Smooth muscle cell (in vitro differentiated cells): Measurements from ENCODE around the gene SPRYD7. TPM values are rescaled to one million over a fixed set of nuclear protein-coding genes. Genes with fewer than 3 reads are reported as not detected.

Experiments
- DNase-seq: peaks from one replicate; lab custom pipeline; 2025; ENCODE audit not compliant: unreplicated experiment; lab: John Stamatoyannopoulos, UW
- H2AFZ ChIP-seq: fragments of 200-600 bp; sonication (generic); 2 replicates; pipeline ENCODE4 v1.6.0; 2016; ENCODE audit warnings: antibody characterized with exemption, low read depth, mild to moderate bottlenecking
- H3F3A ChIP-seq: fragments of 200-600 bp; sonication (generic); 2 replicates; pipeline ENCODE4 v1.6.0; 2017; ENCODE audit warnings: antibody characterized with exemption, low read depth
- H3K27ac ChIP-seq: fragments of 200-600 bp; sonication (generic); 2 replicates; pipeline ENCODE4 v1.5.1; 2016; ENCODE audit warnings: low read depth, mild to moderate bottlenecking
- H3K27me3 ChIP-seq: fragments of 200-600 bp; sonication (generic); 2 replicates; pipeline ENCODE4 v1.6.1; 2016; ENCODE audit warnings: low read depth, mild to moderate bottlenecking
- H3K36me3 ChIP-seq: fragments of 200-600 bp; sonication (generic); 2 replicates; pipeline ENCODE4 v1.5.1; 2016; ENCODE audit warnings: low read depth
- H3K4me1 ChIP-seq: fragments of 200-600 bp; sonication (generic); 2 replicates; pipeline ENCODE4 v1.5.1; 2016; ENCODE audit warnings: low read depth
- H3K4me2 ChIP-seq: fragments of 200-600 bp; sonication (generic); 2 replicates; pipeline ENCODE4 v1.6.0; 2016; ENCODE audit warnings: mild to moderate bottlenecking
- H3K4me3 ChIP-seq: fragments of 200-600 bp; sonication (generic); 2 replicates; pipeline ENCODE4 v1.5.1; 2016; ENCODE audit warnings: mild to moderate bottlenecking
- H3K79me2 ChIP-seq: fragments of 200-600 bp; sonication (generic); 2 replicates; pipeline ENCODE4 v1.6.0; 2016; ENCODE audit warnings: low read depth, mild to moderate bottlenecking
- H3K9ac ChIP-seq: fragments of 200-600 bp; sonication (generic); 2 replicates; pipeline ENCODE4 v1.6.0; 2016; ENCODE audit warnings: low read depth
- H3K9me3 ChIP-seq: fragments of 200-600 bp; sonication (generic); replicated peaks from 2 replicates; pipeline ENCODE4 v1.5.1; 2016; ENCODE audit warnings: low read depth
- H4K20me1 ChIP-seq: fragments of 200-600 bp; sonication (generic); 2 replicates; pipeline ENCODE4 v1.6.0; 2016; ENCODE audit warnings: low read depth
- CTCF ChIP-seq: fragments of 200-600 bp; sonication (generic); IDR thresholded peaks from 2 replicates; pipeline ENCODE4 v1.5.1; 2017; ENCODE audit warnings: borderline replicate concordance, mild to moderate bottlenecking, antibody characterized with exemption; ENCODE audit not compliant: insufficient read depth, poor library complexity, severe bottlenecking
- WGBS: methylation state at CpG from one replicate; pipeline ENCODE4 v1.1.7; 2016; ENCODE audit warnings: low lambda C conversion rate; 5-methylcytosine and 5-hydroxymethylcytosine counted together
- polyA plus RNA-seq: library from polyadenylated mRNA; unstranded; fragments of >200 nt; fragmentation: Nextera tagmentation; extraction: Ambion mirVana; gene quantifications from 2 replicates; pipeline ENCODE4 v1.2.1, GENCODE V29; 2016
- total RNA-seq: library from RNA; depleted of rRNA; stranded (reverse); fragments of >200 nt; gene quantifications from 2 replicates; pipeline ENCODE4 v1.2.3, GENCODE V29; 2014

Gene SPRYD7
- total and polyA plus RNA-seq, 2 experiments from 2014 or later, result 8.1 to 16.1 TPM

GRCh38 chr13:49935171-49936074 lies 717 bp downstream of the SPRYD7 start:
- Histone ChIP-seq H3K4me2 (peak overlapping the region; percentile 94), H3K27me3 (no peaks in the 10 kb centered on the region)
- WGBS, result 2% methylated on average over 32 of the region's 32 CpGs

GRCh38 chr13:49933511-49933910 lies 2.6 kb downstream of the SPRYD7 start:
- Histone ChIP-seq H3K79me2 (peaks cover 18% of the 10 kb centered on the region), H3K4me3 (no peak overlapping the region), H3F3A (no peaks in the 10 kb centered on the region)

More at GRCh38 chr13:49935171-49936074, 717 bp downstream of the SPRYD7 start:
- no peaks in the 10 kb centered on the region for H3K36me3 ChIP-seq
- H4K20me1 ChIP-seq, result peaks cover 18% of the 10 kb centered on the region
- peak overlapping the region; percentile 64 for H3K27ac ChIP-seq
- H3K4me1 ChIP-seq, result peaks cover 10% of the 10 kb centered on the region
- H2AFZ ChIP-seq, result peak overlapping the region; percentile 94
- H3K9ac ChIP-seq, result peak overlapping the region; percentile 81
- no peaks in the 10 kb centered on the region for H3K9me3 ChIP-seq
- H3F3A ChIP-seq, result no peaks in the 10 kb centered on the region
- peak overlapping the region; percentile 91 for H3K4me3 ChIP-seq
- peak; percentile 29 for DNase-seq
- no peak for TF ChIP-seq CTCF
- peaks cover 18% of the 10 kb centered on the region for H3K79me2 ChIP-seq

GRCh38 chr13:49932868-49933267 lies 3.3 kb downstream of the SPRYD7 start:
- H3K9me3 ChIP-seq, result no peaks in the 10 kb centered on the region
- H3K9ac ChIP-seq, result no peak overlapping the region
- peaks cover 18% of the 10 kb centered on the region for H3K79me2 ChIP-seq
- no peak overlapping the region for H3K27ac ChIP-seq
- no peak overlapping the region for H3K4me3 ChIP-seq
- H3K27me3 ChIP-seq, result no peaks in the 10 kb centered on the region
- peaks cover 10% of the 10 kb centered on the region for H3K4me1 ChIP-seq
- H2AFZ ChIP-seq, result no peak overlapping the region
- TF ChIP-seq CTCF, result no peak
- no peaks in the 10 kb centered on the region for H3F3A ChIP-seq
- DNase-seq, result no peak
- no peak overlapping the region for H3K4me2 ChIP-seq
- peaks cover 18% of the 10 kb centered on the region for H4K20me1 ChIP-seq
- H3K36me3 ChIP-seq, result no peaks in the 10 kb centered on the region
- WGBS, result 95% methylated on average over 1 of the region's 1 CpG

More at GRCh38 chr13:49933511-49933910, 2.6 kb downstream of the SPRYD7 start:
- Histone ChIP-seq H3K27ac (no peak overlapping the region), H4K20me1 (peaks cover 18% of the 10 kb centered on the region), H3K4me1 (peaks cover 10% of the 10 kb centered on the region), H3K27me3 (no peaks in the 10 kb centered on the region), H3K36me3 (no peaks in the 10 kb centered on the region), H3K9me3 (no peaks in the 10 kb centered on the region), H3K9ac (no peak overlapping the region), H2AFZ (no peak overlapping the region), H3K4me2 (peak overlapping the region; percentile 61)
- no peak for TF ChIP-seq CTCF
- no peak for DNase-seq
- WGBS, result 64% methylated on average over 7 of the region's 7 CpGs
